D721Med (cell line): ENCODE data around the gene KCNA10.

Experiments used
- DNase-seq: peaks from one replicate; pipeline ENCODE4 v3.0.0; 2011; ENCODE audit warnings: low spot score; ENCODE audit not compliant: insufficient read length
- FAIRE-seq: peaks from 2 replicates; lab custom pipeline; 2011; peaks lifted over from hg19 to GRCh38; lab: Jason Lieb, UNC
- TF ChIP-seq, protein P1 (sequence below): IDR thresholded peaks from 2 replicates; pipeline ENCODE4 v1.5.1; 2012; ENCODE audit warnings: mild to moderate bottlenecking, control low read depth; ENCODE audit not compliant: insufficient read depth; ENCODE audit errors: missing control alignments

Gene KCNA10

GRCh38 chr1:110487726-110488125 is 31.2 kb downstream of the KCNA10 start:
- TF ChIP-seq, protein P1, sequence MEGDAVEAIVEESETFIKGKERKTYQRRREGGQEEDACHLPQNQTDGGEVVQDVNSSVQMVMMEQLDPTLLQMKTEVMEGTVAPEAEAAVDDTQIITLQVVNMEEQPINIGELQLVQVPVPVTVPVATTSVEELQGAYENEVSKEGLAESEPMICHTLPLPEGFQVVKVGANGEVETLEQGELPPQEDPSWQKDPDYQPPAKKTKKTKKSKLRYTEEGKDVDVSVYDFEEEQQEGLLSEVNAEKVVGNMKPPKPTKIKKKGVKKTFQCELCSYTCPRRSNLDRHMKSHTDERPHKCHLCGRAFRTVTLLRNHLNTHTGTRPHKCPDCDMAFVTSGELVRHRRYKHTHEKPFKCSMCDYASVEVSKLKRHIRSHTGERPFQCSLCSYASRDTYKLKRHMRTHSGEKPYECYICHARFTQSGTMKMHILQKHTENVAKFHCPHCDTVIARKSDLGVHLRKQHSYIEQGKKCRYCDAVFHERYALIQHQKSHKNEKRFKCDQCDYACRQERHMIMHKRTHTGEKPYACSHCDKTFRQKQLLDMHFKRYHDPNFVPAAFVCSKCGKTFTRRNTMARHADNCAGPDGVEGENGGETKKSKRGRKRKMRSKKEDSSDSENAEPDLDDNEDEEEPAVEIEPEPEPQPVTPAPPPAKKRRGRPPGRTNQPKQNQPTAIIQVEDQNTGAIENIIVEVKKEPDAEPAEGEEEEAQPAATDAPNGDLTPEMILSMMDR = no peak
- DNase-seq (no peak), FAIRE-seq (no peak)

DNA sequence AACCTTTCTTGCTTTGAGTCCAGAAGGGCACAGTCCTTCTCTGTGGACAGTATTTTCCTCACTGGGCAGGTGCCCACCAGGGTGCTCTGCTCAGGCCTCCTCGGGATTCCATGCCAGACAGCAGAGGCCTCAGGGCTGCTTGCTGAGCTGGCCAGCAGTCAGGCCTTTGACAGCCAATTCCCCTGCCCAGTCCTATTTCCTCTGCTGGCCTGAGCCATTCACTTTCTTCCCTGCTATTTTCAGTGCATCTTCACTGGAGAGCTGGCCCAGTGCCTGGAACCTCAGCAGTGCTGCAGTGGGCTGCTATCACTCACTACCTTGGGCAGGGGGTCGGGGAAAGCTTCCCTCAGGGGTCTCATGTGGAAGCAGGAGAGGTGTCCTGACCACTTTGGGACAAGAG is 33.2 kb downstream of the KCNA10 start:
- FAIRE-seq = no peak
- no peak for DNase-seq
- TF ChIP-seq, protein P1 = no peak

DNA sequence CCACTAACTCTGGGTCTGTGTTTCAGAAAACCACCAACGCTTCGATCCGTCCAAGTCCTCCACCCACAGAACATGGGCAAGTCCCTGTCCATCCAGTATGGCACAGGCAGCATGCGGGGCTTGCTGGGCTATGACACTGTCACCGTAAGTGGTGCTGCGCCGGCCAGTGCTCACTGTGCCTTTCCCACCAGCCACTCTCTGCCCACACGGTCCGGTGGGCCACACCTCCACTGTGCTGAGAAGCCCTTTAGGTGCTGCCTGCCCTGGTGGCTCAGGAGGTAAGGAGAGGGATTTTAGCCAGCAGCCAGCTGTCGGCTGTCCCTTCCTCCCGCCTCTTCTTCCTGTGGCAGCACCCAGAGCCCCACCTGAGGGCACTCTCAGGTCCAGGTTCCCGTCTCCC is 34.2 kb downstream of the KCNA10 start:
- DNase-seq (no peak), FAIRE-seq (no peak)
- TF ChIP-seq, protein P1 = no peak

DNA sequence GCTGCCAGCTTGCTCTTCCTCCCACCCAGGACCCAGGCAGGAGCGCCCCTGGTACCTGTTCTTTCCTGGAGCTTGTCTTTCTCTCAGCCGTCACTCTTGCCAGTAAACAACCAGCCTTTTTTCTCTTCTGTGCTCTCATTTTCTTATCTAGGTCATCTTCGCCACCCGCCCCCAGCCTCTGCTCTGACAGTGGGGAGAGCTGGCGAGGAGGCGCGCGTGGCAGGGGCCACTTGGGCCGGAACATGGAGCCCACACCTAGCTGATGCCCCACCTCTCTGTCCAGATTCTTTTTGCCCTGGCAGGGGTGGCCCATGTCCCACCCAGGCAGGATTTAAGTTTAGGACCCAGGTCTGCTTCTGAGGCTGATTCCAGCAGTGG is 35.7 kb downstream of the KCNA10 start:
- TF ChIP-seq, protein P1 = no peak
- no peak for FAIRE-seq

GRCh38 chr1:110482662-110483307 is 36.2 kb downstream of the KCNA10 start:
- FAIRE-seq = no peak
- no peak for DNase-seq
- TF ChIP-seq, protein P1 = no peak

More for the DNA sequence above, 35.7 kb downstream of the KCNA10 start:
- DNase-seq = no peak

DNA sequence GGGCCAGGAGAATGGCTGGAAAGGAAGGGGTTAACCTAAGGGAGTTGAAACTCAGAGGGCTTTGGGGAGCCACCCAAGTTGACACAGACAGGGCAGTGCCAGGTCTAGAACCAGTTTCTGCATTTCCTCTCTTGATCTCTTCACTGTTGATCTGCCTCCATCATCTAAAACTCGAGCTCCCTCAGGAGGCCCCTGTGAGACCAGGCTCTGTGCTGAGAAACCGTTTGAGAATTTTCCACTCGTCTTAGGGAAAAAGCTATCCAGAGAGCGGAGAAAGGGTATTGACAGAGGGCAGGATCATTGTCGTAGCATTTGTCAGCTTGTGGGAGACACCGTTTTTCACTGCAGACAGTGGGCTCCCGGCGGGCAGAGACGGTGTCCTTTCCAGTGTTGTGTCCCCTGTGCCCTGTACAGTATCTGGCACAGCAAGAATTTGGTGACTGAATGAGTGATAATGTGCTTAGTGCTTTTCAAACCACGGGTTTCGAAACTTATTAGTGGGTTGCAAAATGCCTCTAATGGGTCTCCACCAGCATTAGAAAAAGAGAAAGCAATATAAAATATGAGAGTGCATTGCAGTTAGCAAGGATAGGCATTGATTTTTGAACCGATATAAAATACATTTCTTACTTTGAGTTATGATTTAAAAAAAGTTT is 36.9 kb downstream of the KCNA10 start:
- no peak for FAIRE-seq
- no peak for DNase-seq
- TF ChIP-seq, protein P1 = no peak
